Measurements from ENCODE around the gene ZNF345.

Gene ZNF345

DNA sequence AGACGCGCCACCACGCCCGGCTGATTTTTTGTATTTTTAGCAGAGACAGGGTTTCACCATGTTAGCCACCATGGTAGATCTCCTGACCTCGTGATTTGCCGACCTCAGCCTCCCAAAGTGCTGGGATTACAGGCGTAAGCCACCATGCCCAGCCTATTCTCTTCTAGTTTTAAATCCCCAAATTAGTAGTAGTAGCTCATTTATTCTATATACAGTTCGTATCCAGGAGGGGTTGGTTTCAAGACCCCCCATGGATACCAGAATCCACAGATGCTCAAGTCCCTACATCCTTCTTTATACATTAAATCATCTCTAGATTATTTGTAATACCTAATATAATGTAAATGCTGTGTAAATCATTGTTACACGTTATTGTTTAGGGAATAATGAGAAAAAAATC, 67.4 kb downstream of the ZNF345 start:
- DNase-seq = no peak
